DOHH2 (cell line): ENCODE measurements around the gene TMEM244.

Experiments
- CTCF ChIP-seq: fragments of 200-600 bp; sonication (generic); IDR thresholded peaks from one replicate; pipeline ENCODE4 v1.5.1; 2014; ENCODE audit warnings: antibody characterized with exemption, mild to moderate bottlenecking, low read depth, low read length; ENCODE audit not compliant: poor library complexity, severe bottlenecking
- EZH2phosphoT487 ChIP-seq: fragments of 200-600 bp; sonication (generic); IDR thresholded peaks from 2 replicates; pipeline ENCODE4 v1.6.1; 2017; ENCODE audit warnings: borderline replicate concordance, mild to moderate bottlenecking, antibody characterized with exemption, low read length, moderate library complexity, mixed read lengths

- no peak for TF ChIP-seq CTCF
- no peak for TF ChIP-seq EZH2phosphoT487
These were observed 1.6 kb downstream of the TMEM244 start for GRCh38 chr6:129859524-129859923.
